ENCODE results near the gene LHFPL5.
A peak's percentile ranks its signal among the peaks of the same experiment; 100 is the strongest.

LHFPL5 gene

DNA sequence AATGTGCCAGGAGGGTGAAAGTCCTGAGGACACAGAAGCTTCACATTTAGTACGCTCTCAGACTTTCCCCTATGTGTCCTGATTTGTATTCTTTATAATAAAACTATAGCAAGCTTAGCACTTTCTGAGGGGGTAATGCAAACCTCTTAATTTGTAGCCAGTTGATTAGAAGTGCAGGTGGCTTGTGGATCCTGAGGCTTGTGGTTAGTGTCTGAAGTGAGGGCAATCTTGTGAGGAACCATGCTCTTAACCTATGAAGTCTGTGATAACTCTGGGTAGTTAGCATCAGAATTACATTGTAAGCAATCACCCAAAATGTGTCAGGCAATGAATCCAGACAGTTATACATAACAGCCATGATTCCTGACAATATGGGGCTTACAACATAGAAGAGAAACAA lies 51.1 kb downstream of the LHFPL5 start:
- Histone ChIP-seq H3K9me3 (ENCODE audit: control insufficient read depth, insufficient read depth, low read length) (no peaks in the 10 kb centered on the region), H3K4me1 (ENCODE audit: control insufficient read depth, insufficient read depth, low read length) (peaks cover 13% of the 10 kb centered on the region), H3K27ac (ENCODE audit: low read depth, low read length) (no peak overlapping the region), H3K27me3 (ENCODE audit: control insufficient read depth, insufficient read depth, low read length) (no peaks in the 10 kb centered on the region), H3K9ac (ENCODE audit: low read depth, low read length) (no peak overlapping the region), H3K4me3 (ENCODE audit: low read depth, low read length) (no peak overlapping the region), H3K36me3 (ENCODE audit: control insufficient read depth, insufficient read depth, low read length) (peaks cover 93% of the 10 kb centered on the region)

DNA sequence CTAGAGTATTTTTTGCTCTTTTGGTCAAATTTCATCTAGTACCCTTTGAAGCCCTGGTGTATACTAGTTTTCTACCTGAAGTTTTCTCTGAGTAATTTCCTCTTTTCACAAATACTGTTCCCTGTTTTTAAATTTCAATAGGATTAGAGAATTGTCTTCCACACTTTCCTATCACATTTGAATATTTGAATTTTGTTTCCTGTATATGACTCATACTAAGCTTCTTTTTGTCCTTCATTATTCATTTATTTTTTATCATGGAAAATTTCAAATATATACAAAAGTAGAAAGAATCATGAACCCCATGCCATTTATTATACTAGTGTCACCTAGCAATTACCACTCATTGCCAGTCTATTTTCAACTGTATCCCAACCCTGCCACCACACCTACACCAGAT lies 52.7 kb downstream of the LHFPL5 start:
- H3K36me3 ChIP-seq (ENCODE audit: control insufficient read depth, insufficient read depth, low read length): peaks cover 93% of the 10 kb centered on the region
- no peaks in the 10 kb centered on the region for H3K9me3 ChIP-seq (ENCODE audit: control insufficient read depth, insufficient read depth, low read length)

DNA sequence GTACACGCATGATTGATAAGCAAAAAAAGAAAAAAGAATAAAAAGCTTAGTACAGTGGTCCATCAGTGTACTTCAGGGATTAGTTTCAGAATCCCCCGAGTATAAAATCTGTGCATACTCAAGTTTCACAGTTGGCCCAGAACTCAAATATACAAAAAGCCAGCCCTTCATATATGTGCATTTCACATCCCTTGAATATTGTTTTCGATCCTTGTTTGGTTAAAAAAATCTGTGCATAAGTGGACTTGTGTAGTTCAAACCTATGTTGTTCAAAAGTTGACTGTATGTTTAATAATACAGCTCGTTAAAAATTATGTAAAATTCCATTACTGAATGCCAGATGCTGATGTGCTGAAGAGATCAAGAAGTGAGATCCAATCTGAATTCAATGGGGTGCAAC lies 54.2 kb downstream of the LHFPL5 start:
- Histone ChIP-seq H3K27ac (ENCODE audit: low read depth, low read length) (no peak overlapping the region), H3K4me1 (ENCODE audit: control insufficient read depth, insufficient read depth, low read length) (peaks cover 13% of the 10 kb centered on the region), H3K9me3 (ENCODE audit: control insufficient read depth, insufficient read depth, low read length) (no peaks in the 10 kb centered on the region), H3K36me3 (ENCODE audit: control insufficient read depth, insufficient read depth, low read length) (peaks cover 92% of the 10 kb centered on the region), H3K4me3 (ENCODE audit: low read depth, low read length) (no peak overlapping the region), H3K27me3 (ENCODE audit: control insufficient read depth, insufficient read depth, low read length) (no peaks in the 10 kb centered on the region), H3K9ac (ENCODE audit: low read depth, low read length) (no peak overlapping the region)

More for the DNA sequence above, 52.7 kb downstream of the LHFPL5 start:
- Histone ChIP-seq H3K27me3 (ENCODE audit: control insufficient read depth, insufficient read depth, low read length) (no peaks in the 10 kb centered on the region), H3K4me3 (ENCODE audit: low read depth, low read length) (no peak overlapping the region), H3K9ac (ENCODE audit: low read depth, low read length) (no peak overlapping the region), H3K27ac (ENCODE audit: low read depth, low read length) (peak overlapping the region; percentile 55), H3K4me1 (ENCODE audit: control insufficient read depth, insufficient read depth, low read length) (peaks cover 13% of the 10 kb centered on the region)
